Activated T-cell treated with anti-CD3 and anti-CD28 coated beads, Interleukin-2, amount 50 U/mL, for 4 hours (primary cell): ENCODE data around the gene MRPL33. TPM values are rescaled to one million over a fixed set of nuclear protein-coding genes. Genes with fewer than 3 reads are reported as not detected.
A peak's percentile ranks its signal among the peaks of the same experiment; 100 is the strongest.

Experiments
- ATAC-seq, 2 donors: fragments of 200-7000 bp; cut with Tn5 transposase; one replicate each; pipeline ENCODE4 v1.10.0; 2021
- DNase-seq: peaks from one replicate; pipeline ENCODE4 v3.0.0-alpha.2; 2020
- H3K27me3 Mint-ChIP-seq: one replicate; pipeline ENCODE4 v1.8.0; 2021; ENCODE audit warnings: low read depth, mixed read lengths
- H3K36me3 Mint-ChIP-seq: one replicate; pipeline ENCODE4 v1.8.0; 2022; ENCODE audit warnings: mixed read lengths; ENCODE audit not compliant: insufficient read depth
- H3K4me1 Mint-ChIP-seq: one replicate; pipeline ENCODE4 v1.8.0; 2021; ENCODE audit warnings: low read depth, mixed read lengths
- H3K4me3 Mint-ChIP-seq: one replicate; pipeline ENCODE4 v1.8.0; 2021; ENCODE audit warnings: mild to moderate bottlenecking, moderate library complexity, mixed read lengths
- H3K9me3 Mint-ChIP-seq: one replicate; pipeline ENCODE4 v1.8.0; 2021; ENCODE audit warnings: mixed read lengths
- total RNA-seq, 3 donors: library from RNA; stranded (reverse); gene quantifications; one replicate each; pipeline ENCODE4 v1.2.1, GENCODE V29; 2021

MRPL33 gene
- total RNA-seq, 3 donors from 2014 or later = 67.9 to 84.5 (median 68.4) TPM

GRCh38 chr2:27803046-27803445 is 31.5 kb downstream of the MRPL33 start:
- ATAC-seq = no peak
- Mint-ChIP-seq H3K4me3 (no peak overlapping the region), H3K36me3 (peaks cover 2% of the 10 kb centered on the region), H3K4me1 (no peaks in the 10 kb centered on the region), H3K27me3 (no peaks in the 10 kb centered on the region), H3K9me3 (no peaks in the 10 kb centered on the region)
- DNase-seq = no peak

GRCh38 chr2:27804146-27804545 is 32.6 kb downstream of the MRPL33 start:
- H3K4me1 Mint-ChIP-seq = no peaks in the 10 kb centered on the region
- no peak overlapping the region for H3K4me3 Mint-ChIP-seq

GRCh38 chr2:27805180-27805579 is 33.7 kb downstream of the MRPL33 start:
- DNase-seq (no peak), ATAC-seq (no peak)
- no peaks in the 10 kb centered on the region for H3K4me1 Mint-ChIP-seq
- H3K4me3 Mint-ChIP-seq = no peak overlapping the region
- peaks cover 2% of the 10 kb centered on the region for H3K36me3 Mint-ChIP-seq
- no peaks in the 10 kb centered on the region for H3K9me3 Mint-ChIP-seq
- H3K27me3 Mint-ChIP-seq = no peaks in the 10 kb centered on the region

More at GRCh38 chr2:27804146-27804545, 32.6 kb downstream of the MRPL33 start:
- H3K9me3 Mint-ChIP-seq = no peaks in the 10 kb centered on the region
- no peaks in the 10 kb centered on the region for H3K27me3 Mint-ChIP-seq
- ATAC-seq (no peak), DNase-seq (no peak)
- H3K36me3 Mint-ChIP-seq = peaks cover 2% of the 10 kb centered on the region

GRCh38 chr2:27806311-27807059 is 35.0 kb downstream of the MRPL33 start:
- DNase-seq (no peak), ATAC-seq (no peak)
- Mint-ChIP-seq H3K9me3 (no peaks in the 10 kb centered on the region), H3K4me1 (no peaks in the 10 kb centered on the region), H3K4me3 (no peak overlapping the region), H3K36me3 (peaks cover 2% of the 10 kb centered on the region), H3K27me3 (no peaks in the 10 kb centered on the region)

GRCh38 chr2:27807476-27807875 is 36.0 kb downstream of the MRPL33 start:
- H3K27me3 Mint-ChIP-seq = no peaks in the 10 kb centered on the region
- H3K9me3 Mint-ChIP-seq = no peaks in the 10 kb centered on the region

GRCh38 chr2:27808418-27808817 is 36.9 kb downstream of the MRPL33 start:
- Mint-ChIP-seq H3K9me3 (no peaks in the 10 kb centered on the region), H3K27me3 (no peaks in the 10 kb centered on the region), H3K4me3 (no peak overlapping the region), H3K4me1 (no peaks in the 10 kb centered on the region), H3K36me3 (peaks cover 2% of the 10 kb centered on the region)
- DNase-seq (no peak), ATAC-seq (no peak)

More at GRCh38 chr2:27807476-27807875, 36.0 kb downstream of the MRPL33 start:
- no peak overlapping the region for H3K4me3 Mint-ChIP-seq
- DNase-seq (peak; percentile 13), ATAC-seq (no peak)
- H3K4me1 Mint-ChIP-seq = no peaks in the 10 kb centered on the region
- H3K36me3 Mint-ChIP-seq = peaks cover 2% of the 10 kb centered on the region

GRCh38 chr2:27808984-27809383 is 37.5 kb downstream of the MRPL33 start:
- no peaks in the 10 kb centered on the region for H3K9me3 Mint-ChIP-seq
- no peak for DNase-seq
- no peaks in the 10 kb centered on the region for H3K27me3 Mint-ChIP-seq
- H3K4me1 Mint-ChIP-seq = no peaks in the 10 kb centered on the region
- no peak for ATAC-seq
- H3K36me3 Mint-ChIP-seq = peaks cover 2% of the 10 kb centered on the region
- H3K4me3 Mint-ChIP-seq = no peak overlapping the region

- Mint-ChIP-seq H3K36me3 (peaks cover 2% of the 10 kb centered on the region), H3K4me3 (no peak overlapping the region), H3K27me3 (no peaks in the 10 kb centered on the region), H3K4me1 (no peaks in the 10 kb centered on the region), H3K9me3 (no peaks in the 10 kb centered on the region)
- peak; percentile 37 to 43 for ATAC-seq
- no peak for DNase-seq
Measured at GRCh38 chr2:27809761-27810241, 38.3 kb downstream of the MRPL33 start.

GRCh38 chr2:27810455-27810854 is 38.9 kb downstream of the MRPL33 start:
- H3K4me1 Mint-ChIP-seq = no peaks in the 10 kb centered on the region
- H3K4me3 Mint-ChIP-seq = no peak overlapping the region
- ATAC-seq = no peak
- H3K36me3 Mint-ChIP-seq = no peaks in the 10 kb centered on the region
- no peak for DNase-seq
- no peaks in the 10 kb centered on the region for H3K27me3 Mint-ChIP-seq
- H3K9me3 Mint-ChIP-seq = no peaks in the 10 kb centered on the region

GRCh38 chr2:27811768-27812167 is 40.2 kb downstream of the MRPL33 start:
- no peaks in the 10 kb centered on the region for H3K9me3 Mint-ChIP-seq
- ATAC-seq (no peak), DNase-seq (no peak)
- H3K27me3 Mint-ChIP-seq = no peaks in the 10 kb centered on the region
- H3K4me3 Mint-ChIP-seq = no peak overlapping the region
- no peaks in the 10 kb centered on the region for H3K4me1 Mint-ChIP-seq
- no peaks in the 10 kb centered on the region for H3K36me3 Mint-ChIP-seq

GRCh38 chr2:27814758-27815157 is 43.2 kb downstream of the MRPL33 start:
- DNase-seq (no peak), ATAC-seq (no peak)
- H3K9me3 Mint-ChIP-seq = no peaks in the 10 kb centered on the region
- H3K27me3 Mint-ChIP-seq = no peaks in the 10 kb centered on the region
- peaks cover 5% of the 10 kb centered on the region for H3K36me3 Mint-ChIP-seq
- no peak overlapping the region for H3K4me3 Mint-ChIP-seq
- no peaks in the 10 kb centered on the region for H3K4me1 Mint-ChIP-seq

GRCh38 chr2:27815860-27816438 is 44.4 kb downstream of the MRPL33 start:
- no peaks in the 10 kb centered on the region for H3K27me3 Mint-ChIP-seq
- H3K36me3 Mint-ChIP-seq = peaks cover 5% of the 10 kb centered on the region
- no peak for DNase-seq
- no peaks in the 10 kb centered on the region for H3K4me1 Mint-ChIP-seq
- no peaks in the 10 kb centered on the region for H3K9me3 Mint-ChIP-seq
- ATAC-seq = no peak
- H3K4me3 Mint-ChIP-seq = no peak overlapping the region

GRCh38 chr2:27822049-27822448 is 50.5 kb downstream of the MRPL33 start:
- no peaks in the 10 kb centered on the region for H3K4me1 Mint-ChIP-seq
- H3K9me3 Mint-ChIP-seq = peaks cover 12% of the 10 kb centered on the region
- no peaks in the 10 kb centered on the region for H3K27me3 Mint-ChIP-seq
- no peak for DNase-seq
- H3K4me3 Mint-ChIP-seq = no peak overlapping the region
- no peak for ATAC-seq
- H3K36me3 Mint-ChIP-seq = peaks cover 14% of the 10 kb centered on the region

GRCh38 chr2:27823135-27823534 is 51.6 kb downstream of the MRPL33 start:
- DNase-seq = no peak
- H3K9me3 Mint-ChIP-seq = peaks cover 12% of the 10 kb centered on the region
- no peak overlapping the region for H3K4me3 Mint-ChIP-seq
- no peaks in the 10 kb centered on the region for H3K27me3 Mint-ChIP-seq
- no peak for ATAC-seq
- no peaks in the 10 kb centered on the region for H3K4me1 Mint-ChIP-seq
- H3K36me3 Mint-ChIP-seq = peaks cover 12% of the 10 kb centered on the region

- ATAC-seq (no peak), DNase-seq (no peak)
- peaks cover 12% of the 10 kb centered on the region for H3K9me3 Mint-ChIP-seq
- no peaks in the 10 kb centered on the region for H3K27me3 Mint-ChIP-seq
- H3K4me3 Mint-ChIP-seq = no peak overlapping the region
- H3K4me1 Mint-ChIP-seq = no peaks in the 10 kb centered on the region
- H3K36me3 Mint-ChIP-seq = peaks cover 12% of the 10 kb centered on the region
Measured at GRCh38 chr2:27823569-27823968, 52.0 kb downstream of the MRPL33 start.
